B cell (primary cell): ENCODE results near the gene INPP4A. TPM values are rescaled to one million over a fixed set of nuclear protein-coding genes. Genes with fewer than 3 reads are reported as not detected.

Experiments
- ATAC-seq: fragments of 200-7000 bp; cut with Tn5 transposase; one replicate; pipeline ENCODE4 v1.10.0; 2021; ENCODE audit warnings: low read depth, mild to moderate bottlenecking, moderate number of reproducible peaks, moderate library complexity
- CTCF ChIA-PET: fragments of 350-600 bp; sonication (Branson Sonifier 250); formaldehyde crosslinking; loops from one replicate; lab custom pipeline; 2021; ENCODE audit warnings: antibody characterized with exemption, inconsistent platforms; lab: Charles Lee
- POLR2A ChIA-PET: fragments of 350-600 bp; sonication (Branson Sonifier 250); formaldehyde crosslinking; loops from one replicate; lab custom pipeline; 2021; ENCODE audit warnings: antibody characterized with exemption; lab: Charles Lee
- DNase-seq: peaks from one replicate; pipeline ENCODE4 v3.0.0; 2013
- H2AFZ ChIP-seq: 2 replicates; pipeline ENCODE4 v1.6.1; 2012; ENCODE audit warnings: mild to moderate bottlenecking, low read depth, low read length; ENCODE audit not compliant: insufficient read depth, poor library complexity, severe bottlenecking
- H3K27ac ChIP-seq, 2 donors: 1 replicate in 1 of 2; 2 replicates in 1 of 2; pipeline ENCODE4 v1.5.1; 2012 to 2013; ENCODE audit warnings: low read length in 2 of 2, mild to moderate bottlenecking in 2 of 2, moderate library complexity in 1 of 2
- H3K27me3 ChIP-seq, 4 experiments: fragments of 200-600 bp in 1 of 4; sonication (generic) in 1 of 4; replicated peaks in 1 of 4; 1 replicate in 2 of 4; 2 replicates in 2 of 4; pipeline versions ENCODE4 v1.6.1 to v1.7.0; 2013 to 2016; ENCODE audit warnings: low read length in 3 of 4, mild to moderate bottlenecking in 2 of 4, mixed read lengths in 1 of 4, moderate library complexity in 1 of 4; ENCODE audit not compliant: insufficient read depth in 4 of 4, control insufficient read depth in 3 of 4; ENCODE audit errors: control extremely low read depth in 1 of 4
- H3K36me3 ChIP-seq, 2 experiments: replicated peaks in 1 of 2; 1 replicate in 1 of 2; 2 replicates in 1 of 2; pipeline versions ENCODE4 v1.6.1 to v1.7.1; 2013; ENCODE audit warnings: low read length in 1 of 2; ENCODE audit not compliant: insufficient read depth in 2 of 2, control insufficient read depth in 1 of 2; ENCODE audit errors: control extremely low read depth in 1 of 2, extremely low read depth in 1 of 2
- H3K4me1 ChIP-seq, 2 donors: fragments of 200-600 bp in 1 of 2; sonication (generic) in 1 of 2; 1 replicate in 1 of 2; 2 replicates in 1 of 2; pipeline versions ENCODE4 v1.5.1 to v1.6.1; 2013 to 2017; ENCODE audit warnings: low read length in 2 of 2; ENCODE audit not compliant: control insufficient read depth in 2 of 2, insufficient read depth in 2 of 2
- H3K4me2 ChIP-seq: replicated peaks from 2 replicates; pipeline ENCODE3; 2012; ENCODE audit warnings: mild to moderate bottlenecking, low read depth, low read length; ENCODE audit not compliant: poor library complexity, severe bottlenecking
- H3K4me3 ChIP-seq, 5 experiments: fragments of 200-600 bp in 1 of 5; sonication (generic) in 1 of 5; 1 replicate in 3 of 5; 2 replicates in 2 of 5; pipeline versions ENCODE4 v1.5.1 to v1.7.0; 2011 to 2016; ENCODE audit warnings: low read length in 4 of 5, mild to moderate bottlenecking in 4 of 5, low read depth in 2 of 5, control low read depth in 1 of 5, moderate library complexity in 1 of 5; ENCODE audit not compliant: insufficient read depth in 1 of 5; ENCODE audit errors: control extremely low read depth in 1 of 5, extremely low read depth in 1 of 5
- H3K79me2 ChIP-seq: fragments of 200-600 bp; sonication (generic); one replicate; pipeline ENCODE4 v1.6.0; 2016; ENCODE audit warnings: low read length; ENCODE audit not compliant: control insufficient read depth, insufficient read depth
- H3K9ac ChIP-seq: fragments of 200-600 bp; sonication (generic); 2 replicates; pipeline ENCODE4 v1.6.1; 2017; ENCODE audit warnings: mild to moderate bottlenecking, low read length, moderate library complexity
- H3K9me3 ChIP-seq, 3 donors: one replicate each; pipeline versions ENCODE4 v1.6.1 to v1.7.1; 2013; ENCODE audit warnings: low read length in 2 of 3; ENCODE audit not compliant: control insufficient read depth in 2 of 3, insufficient read depth in 1 of 3; ENCODE audit errors: control extremely low read depth in 1 of 3
- H4K20me1 ChIP-seq: 2 replicates; pipeline ENCODE4 v1.6.0; 2012; ENCODE audit warnings: mild to moderate bottlenecking, low read length; ENCODE audit not compliant: insufficient read depth, control insufficient read depth, poor library complexity, severe bottlenecking
- H3K27ac Mint-ChIP-seq: one replicate; pipeline ENCODE4 v1.8.0; 2021; ENCODE audit warnings: mixed read lengths
- H3K27me3 Mint-ChIP-seq: one replicate; pipeline ENCODE4 v1.8.0; 2021; ENCODE audit warnings: mixed read lengths
- H3K4me1 Mint-ChIP-seq: one replicate; pipeline ENCODE4 v1.8.0; 2021; ENCODE audit warnings: mixed read lengths
- H3K4me3 Mint-ChIP-seq: one replicate; pipeline ENCODE4 v1.8.0; 2021; ENCODE audit warnings: mixed read lengths
- H3K9me3 Mint-ChIP-seq: one replicate; pipeline ENCODE4 v1.8.0; 2022; ENCODE audit warnings: mixed read lengths; ENCODE audit not compliant: insufficient read depth
- CTCF ChIP-seq: fragments of 200-600 bp; IDR thresholded peaks from one replicate; pipeline ENCODE4 v1.8.0; 2022; ENCODE audit warnings: antibody characterized with exemption, mild to moderate bottlenecking
- EZH2 ChIP-seq: IDR thresholded peaks from 2 replicates; pipeline ENCODE4 v1.6.1; 2012; ENCODE audit warnings: borderline replicate concordance, low read depth, mild to moderate bottlenecking, moderate library complexity, low read length; ENCODE audit not compliant: insufficient read depth, poor library complexity, severe bottlenecking
- WGBS: methylation state at CpG from one replicate; pipeline ENCODE4 v1.1.5; 2013; ENCODE audit warnings: missing lambda C conversion rate; ENCODE audit not compliant: insufficient coverage; 5-methylcytosine and 5-hydroxymethylcytosine counted together
- intact Hi-C: fragments of 100-400 bp; cut with micrococcal nuclease; formaldehyde crosslinking; loops from one replicate; pipeline ENCODE4 v1.10.0; 2022
- polyA plus RNA-seq: library from polyadenylated mRNA; depleted of rRNA; stranded (reverse); fragments of >200 nt; gene quantifications from 2 replicates; pipeline ENCODE4 v1.2.3, GENCODE V29; 2012
- total RNA-seq, 2 donors: library from RNA; stranded (reverse); fragments of 120-200 nt in 1 of 2; gene quantifications; 1 replicate in 1 of 2; 2 replicates in 1 of 2; pipeline versions ENCODE4 v1.2.3 to v1.2.4, GENCODE V29; 2013 to 2022

The INPP4A gene
- total and polyA plus RNA-seq, 2 donors (not counting 1 experiment from before 2014, with no cell fraction given), result 10.7 to 22.5 TPM

- no peak overlapping the region for H3K4me3 Mint-ChIP-seq
- H3K27me3 Mint-ChIP-seq, result no peaks in the 10 kb centered on the region
- no peaks in the 10 kb centered on the region for H3K4me1 Mint-ChIP-seq
- Histone ChIP-seq H3K9me3 (no peaks in the 10 kb centered on the region), H3K79me2 (no peaks in the 10 kb centered on the region), H3K4me3 (no peak overlapping the region), H3K36me3 (peaks cover 0 to 31% of the 10 kb centered on the region in 2 experiments), H3K4me1 (no peaks in the 10 kb centered on the region), H2AFZ (no peak overlapping the region), H3K9ac (no peak overlapping the region), H3K27ac (no peak overlapping the region), H3K27me3 (no peaks in the 10 kb centered on the region), H3K4me2 (no peak overlapping the region), H4K20me1 (no peaks in the 10 kb centered on the region)
- ChIA-PET POLR2A (no interaction called here), CTCF (no interaction called here)
- ATAC-seq (no peak), DNase-seq (no peak)
- 89% methylated on average over 12 of the region's 13 CpGs for WGBS
- no peak overlapping the region for H3K27ac Mint-ChIP-seq
- no peak for TF ChIP-seq CTCF
- no peak for TF ChIP-seq EZH2
- H3K9me3 Mint-ChIP-seq, result no peaks in the 10 kb centered on the region
- intact Hi-C loops, result no loop called here
Measured at GRCh38 chr2:98539056-98539735, 94.5 kb downstream of the INPP4A start.

GRCh38 chr2:98540536-98540935 is 95.9 kb downstream of the INPP4A start:
- Histone ChIP-seq H3K9ac (no peak overlapping the region), H2AFZ (no peak overlapping the region), H3K4me2 (no peak overlapping the region), H3K79me2 (no peaks in the 10 kb centered on the region), H3K9me3 (no peaks in the 10 kb centered on the region), H3K4me3 (no peak overlapping the region), H3K36me3 (peaks cover 0 to 32% of the 10 kb centered on the region in 2 experiments), H4K20me1 (no peaks in the 10 kb centered on the region), H3K27ac (no peak overlapping the region), H3K4me1 (no peaks in the 10 kb centered on the region), H3K27me3 (no peaks in the 10 kb centered on the region)
- Mint-ChIP-seq H3K4me3 (no peak overlapping the region), H3K4me1 (no peaks in the 10 kb centered on the region), H3K27me3 (no peaks in the 10 kb centered on the region), H3K9me3 (no peaks in the 10 kb centered on the region), H3K27ac (no peak overlapping the region)
- 100% methylated on average over 1 of the region's 3 CpGs for WGBS
- ATAC-seq (no peak), DNase-seq (no peak)
- intact Hi-C loops, result no loop called here
- POLR2A ChIA-PET, result interaction anchor here (0.7 kb wide), 1 partner anchor 90 kb away, joined by 5 read pairs; no protein-coding TSS in a partner anchor
- CTCF ChIA-PET, result no interaction called here
- no peak for TF ChIP-seq CTCF
- no peak for TF ChIP-seq EZH2
